CD14-positive monocyte (primary cell): ENCODE data around the gene LOXHD1. TPM values are rescaled to one million over a fixed set of nuclear protein-coding genes. Genes with fewer than 3 reads are reported as not detected.

Experiments
- DNase-seq, 3 donors: peaks; one replicate each; pipeline ENCODE4 v3.0.0-alpha.2; 2011 to 2022
- H2AFZ ChIP-seq: 2 replicates; pipeline ENCODE4 v1.6.0; 2012; ENCODE audit warnings: mild to moderate bottlenecking, low read depth, low read length, inconsistent platforms; ENCODE audit not compliant: insufficient read depth, poor library complexity, severe bottlenecking
- H3K27ac ChIP-seq, 2 donors: 1 replicate in 1 of 2; 2 replicates in 1 of 2; pipeline ENCODE4 v1.5.1; 2012 to 2013; ENCODE audit warnings: low read length in 2 of 2, control low read depth in 1 of 2, inconsistent platforms in 1 of 2, low read depth in 1 of 2, mild to moderate bottlenecking in 1 of 2
- H3K27me3 ChIP-seq, 2 donors: one replicate each; pipeline versions ENCODE4 v1.6.0 to v1.6.1; 2011 to 2013; ENCODE audit warnings: low read length in 2 of 2; ENCODE audit not compliant: control insufficient read depth in 2 of 2, insufficient read depth in 2 of 2
- H3K36me3 ChIP-seq, 2 donors: replicated peaks in 1 of 2; 1 replicate in 1 of 2; 2 replicates in 1 of 2; pipeline versions ENCODE4 v1.5.1 to v1.6.1; 2012 to 2013; ENCODE audit warnings: low read length in 2 of 2, control low read depth in 1 of 2, inconsistent platforms in 1 of 2, mild to moderate bottlenecking in 1 of 2; ENCODE audit not compliant: insufficient read depth in 2 of 2, control insufficient read depth in 1 of 2
- H3K4me1 ChIP-seq, 2 donors: 1 replicate in 1 of 2; 2 replicates in 1 of 2; pipeline versions ENCODE4 v1.5.1 to v1.6.1; 2012 to 2013; ENCODE audit warnings: low read length in 2 of 2, control low read depth in 1 of 2, inconsistent platforms in 1 of 2, mild to moderate bottlenecking in 1 of 2, moderate library complexity in 1 of 2; ENCODE audit not compliant: insufficient read depth in 2 of 2, control insufficient read depth in 1 of 2
- H3K4me2 ChIP-seq: replicated peaks from 2 replicates; pipeline ENCODE3; 2012; ENCODE audit warnings: low read length, moderate library complexity, mild to moderate bottlenecking; ENCODE audit not compliant: poor library complexity, severe bottlenecking; ENCODE audit errors: extremely low read depth
- H3K4me3 ChIP-seq, 3 experiments: fragments of 200-600 bp in 1 of 3; sonication (generic) in 1 of 3; replicated peaks in 1 of 3; 1 replicate in 2 of 3; 2 replicates in 1 of 3; pipeline ENCODE4 v1.5.1; 2011 to 2013; ENCODE audit warnings: low read length in 3 of 3, mild to moderate bottlenecking in 3 of 3, control low read depth in 2 of 3, low read depth in 2 of 3, inconsistent platforms in 1 of 3, moderate library complexity in 1 of 3
- H3K79me2 ChIP-seq: 2 replicates; pipeline ENCODE4 v1.6.0; 2012; ENCODE audit warnings: mild to moderate bottlenecking, control low read depth, inconsistent platforms, low read length, moderate library complexity; ENCODE audit not compliant: insufficient read depth
- H3K9ac ChIP-seq: 2 replicates; pipeline ENCODE4 v1.6.0; 2017; ENCODE audit warnings: low read length, mild to moderate bottlenecking; ENCODE audit not compliant: insufficient read depth, poor library complexity, severe bottlenecking
- H3K9me3 ChIP-seq, 2 donors: replicated peaks in 1 of 2; 1 replicate in 1 of 2; 2 replicates in 1 of 2; pipeline versions ENCODE4 v1.5.1 to v1.6.1; 2012 to 2013; ENCODE audit warnings: low read length in 2 of 2, control low read depth in 1 of 2; ENCODE audit not compliant: control insufficient read depth in 1 of 2, insufficient read depth in 1 of 2
- H4K20me1 ChIP-seq: 2 replicates; pipeline ENCODE4 v1.6.0; 2012; ENCODE audit warnings: mild to moderate bottlenecking, low read length, control low read depth, moderate library complexity; ENCODE audit not compliant: insufficient read depth
- H3K27ac Mint-ChIP-seq, 7 donors: one replicate each; pipeline ENCODE4 v1.8.0; 2020; ENCODE audit warnings: mild to moderate bottlenecking in 7 of 7, mixed read lengths in 7 of 7, moderate library complexity in 6 of 7, inconsistent platforms in 2 of 7
- H3K27me3 Mint-ChIP-seq, 3 donors: one replicate each; pipeline ENCODE4 v1.8.0; 2021 to 2022; ENCODE audit warnings: low read depth in 3 of 3, mild to moderate bottlenecking in 3 of 3, mixed read lengths in 3 of 3, moderate library complexity in 3 of 3, inconsistent platforms in 1 of 3
- H3K36me3 Mint-ChIP-seq, 2 donors: one replicate each; pipeline ENCODE4 v1.8.0; 2020; ENCODE audit warnings: mixed read lengths in 2 of 2, inconsistent platforms in 1 of 2, mild to moderate bottlenecking in 1 of 2
- H3K4me1 Mint-ChIP-seq: one replicate; pipeline ENCODE4 v1.8.0; 2020; ENCODE audit warnings: mild to moderate bottlenecking, mixed read lengths
- H3K4me3 Mint-ChIP-seq, 2 donors: one replicate each; pipeline ENCODE4 v1.8.0; 2020; ENCODE audit warnings: mild to moderate bottlenecking in 2 of 2, mixed read lengths in 2 of 2, moderate library complexity in 1 of 2
- H3K9me3 Mint-ChIP-seq, 7 donors: one replicate each; pipeline ENCODE4 v1.8.0; 2020 to 2022; ENCODE audit warnings: mixed read lengths in 7 of 7, mild to moderate bottlenecking in 6 of 7, moderate library complexity in 6 of 7, inconsistent platforms in 2 of 7
- CTCF ChIP-seq: fragments of 200-600 bp; IDR thresholded peaks from one replicate; pipeline ENCODE4 v1.8.0; 2022; ENCODE audit warnings: antibody characterized with exemption, mild to moderate bottlenecking
- WGBS: methylation state at CpG from one replicate; pipeline ENCODE4 v1.1.5; 2013; ENCODE audit warnings: missing lambda C conversion rate; ENCODE audit not compliant: insufficient coverage; 5-methylcytosine and 5-hydroxymethylcytosine counted together
- intact Hi-C, 2 donors: fragments of 100-400 bp; cut with micrococcal nuclease; formaldehyde crosslinking; loops; one replicate each; pipeline versions ENCODE4 v1.15.0 to v1.15.1; 2023
- polyA plus RNA-seq, 3 donors: library from polyadenylated mRNA; depleted of rRNA in 1 of 3; unstranded in 2 of 3; stranded (reverse) in 1 of 3; fragments of 300-500 nt in 2 of 3; fragments of >200 nt in 1 of 3; fragmentation: Illumina TruSeq in 2 of 3; gene quantifications; 1 replicate in 2 of 3; 2 replicates in 1 of 3; pipeline ENCODE4 v1.2.3, GENCODE V29; 2012 to 2021

Gene LOXHD1
- polyA plus RNA-seq, 3 donors = 0.33 to 10.9 (median 0.61) TPM

GRCh38 chr18:46571756-46572155, 85.3 kb downstream of the LOXHD1 start:
- intact Hi-C loops = no loop called here
- H3K9me3 Mint-ChIP-seq = peaks cover 0 to 3% (median 0%) of the 10 kb centered on the region in 7 donors

GRCh38 chr18:46570666-46571065, 86.4 kb downstream of the LOXHD1 start:
- intact Hi-C loops = no loop called here
- Mint-ChIP-seq H3K9me3 (peaks cover 0 to 3% (median 0%) of the 10 kb centered on the region in 7 donors), H3K4me1 (peaks cover 5% of the 10 kb centered on the region), H3K36me3 (peaks cover 0 to 38% of the 10 kb centered on the region in 2 donors), H3K27me3 (peaks cover 3 to 9% (median 6%) of the 10 kb centered on the region in 3 donors), H3K4me3 (no peak overlapping the region), H3K27ac (no peak overlapping the region)
- no peak overlapping the region for H3K4me2 ChIP-seq
- H3K36me3 ChIP-seq = peaks cover 28 to 71% of the 10 kb centered on the region in 2 donors
- no peak overlapping the region for H3K9ac ChIP-seq
- no peak overlapping the region for H3K4me3 ChIP-seq
- 79% methylated on average over 6 of the region's 6 CpGs for WGBS
- H3K4me1 ChIP-seq = peaks cover 5 to 10% of the 10 kb centered on the region in 2 donors
- H3K27me3 ChIP-seq = no peaks in the 10 kb centered on the region
- TF ChIP-seq CTCF = no peak
- no peaks in the 10 kb centered on the region for H3K79me2 ChIP-seq
- H3K9me3 ChIP-seq = no peaks in the 10 kb centered on the region
- H4K20me1 ChIP-seq = no peaks in the 10 kb centered on the region
- H2AFZ ChIP-seq = no peak overlapping the region
- no peak overlapping the region for H3K27ac ChIP-seq
- no peak for DNase-seq

More at GRCh38 chr18:46571756-46572155, 85.3 kb downstream of the LOXHD1 start:
- H3K36me3 ChIP-seq = peaks cover 30 to 74% of the 10 kb centered on the region in 2 donors
- H3K27me3 ChIP-seq = no peaks in the 10 kb centered on the region
- H3K79me2 ChIP-seq = no peaks in the 10 kb centered on the region
- H4K20me1 ChIP-seq = no peaks in the 10 kb centered on the region
- no peak overlapping the region for H3K9ac ChIP-seq
- Mint-ChIP-seq H3K27ac (no peak overlapping the region), H3K36me3 (peaks cover 0 to 43% of the 10 kb centered on the region in 2 donors), H3K4me1 (peaks cover 5% of the 10 kb centered on the region), H3K27me3 (peaks cover 0 to 7% (median 6%) of the 10 kb centered on the region in 3 donors), H3K4me3 (no peak overlapping the region)
- no peak overlapping the region for H3K4me2 ChIP-seq
- H3K9me3 ChIP-seq = no peaks in the 10 kb centered on the region
- TF ChIP-seq CTCF = no peak
- no peak overlapping the region for H2AFZ ChIP-seq
- H3K4me1 ChIP-seq = peaks cover 5 to 10% of the 10 kb centered on the region in 2 donors
- 96% methylated on average over 3 of the region's 6 CpGs for WGBS
- H3K27ac ChIP-seq = no peak overlapping the region
- H3K4me3 ChIP-seq = no peak overlapping the region
- no peak for DNase-seq
